ENCODE data around the gene RNF125. TPM values are rescaled to one million over a fixed set of nuclear protein-coding genes. Genes with fewer than 3 reads are reported as not detected.

RNF125 gene
- total and polyA plus RNA-seq, 2 donors (not counting 1 experiment from before 2014, with no cell fraction given) = 5.6 to 7.7 TPM

DNA sequence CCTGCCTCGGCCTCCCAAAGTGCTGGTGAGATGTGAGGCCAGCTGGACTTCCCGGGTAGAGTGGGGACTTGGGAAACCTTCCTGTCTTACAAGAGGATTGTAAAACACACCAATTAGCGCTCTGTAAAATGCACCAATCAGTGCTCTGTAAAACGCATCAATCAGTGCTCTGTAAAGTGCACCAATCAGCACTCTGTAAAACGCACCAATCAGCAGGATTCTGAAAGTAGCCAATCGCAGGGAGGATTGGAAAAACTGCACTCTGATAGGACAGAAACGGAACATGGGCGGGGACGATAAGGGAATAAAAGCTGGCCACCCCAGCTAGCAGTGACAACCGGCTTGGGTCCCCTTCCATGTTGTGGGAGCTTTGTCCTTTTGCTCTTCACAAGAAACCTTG, 19.0 kb downstream of the RNF125 start:
- intact Hi-C loops (cut with micrococcal nuclease) = no loop called here
- H3K4me3 Mint-ChIP-seq = no peak overlapping the region

More for the DNA sequence above, 19.0 kb downstream of the RNF125 start:
- Mint-ChIP-seq H3K27ac (no peak overlapping the region), H3K4me1 (peaks cover 27% of the 10 kb centered on the region), H3K9me3 (ENCODE audit: insufficient read depth) (no peaks in the 10 kb centered on the region), H3K27me3 (no peaks in the 10 kb centered on the region)
- Histone ChIP-seq H3K9me3 (ENCODE audit: control extremely low read depth in 1 of 3, control insufficient read depth in 2 of 3, insufficient read depth in 1 of 3, low read length in 2 of 3) (peaks cover 0 to 4% (median 0%) of the 10 kb centered on the region in 3 donors), H3K27me3 (replicated peaks in 1 of 4; ENCODE audit: control extremely low read depth in 1 of 4, control insufficient read depth in 3 of 4, insufficient read depth in 4 of 4, low read length in 3 of 4) (no peaks in the 10 kb centered on the region), H3K79me2 (ENCODE audit: control insufficient read depth, insufficient read depth, low read length) (peaks cover 4% of the 10 kb centered on the region), H3K4me1 (ENCODE audit: control insufficient read depth in 2 of 2, insufficient read depth in 2 of 2, low read length in 2 of 2) (peaks cover 18 to 22% of the 10 kb centered on the region in 2 donors), H4K20me1 (ENCODE audit: control insufficient read depth, insufficient read depth, low read length, poor library complexity, severe bottlenecking) (peaks cover 11% of the 10 kb centered on the region), H3K36me3 (replicated peaks in 1 of 2; ENCODE audit: control extremely low read depth in 1 of 2, control insufficient read depth in 1 of 2, extremely low read depth in 1 of 2, insufficient read depth in 2 of 2, low read length in 1 of 2) (peaks cover 6 to 15% of the 10 kb centered on the region in 2 experiments), H3K9ac (ENCODE audit: low read length) (no peak overlapping the region), H3K27ac (ENCODE audit: low read length in 2 of 2) (no peak overlapping the region), H3K4me2 (replicated peaks; ENCODE audit: low read depth, low read length, poor library complexity, severe bottlenecking) (no peak overlapping the region), H2AFZ (ENCODE audit: insufficient read depth, low read depth, low read length, poor library complexity, severe bottlenecking) (no peak overlapping the region), H3K4me3 (ENCODE audit: control extremely low read depth in 1 of 5, extremely low read depth in 1 of 5, insufficient read depth in 1 of 5, low read depth in 2 of 5, low read length in 4 of 5) (no peak overlapping the region)
- over 99% methylated on average over 10 of the region's 10 CpGs for WGBS (ENCODE audit: insufficient coverage)
- TF ChIP-seq EZH2 (IDR thresholded peaks at IDR 0.05; ENCODE audit: borderline replicate concordance, insufficient read depth, low read depth, low read length, poor library complexity, severe bottlenecking) (no peak), CTCF (IDR thresholded peaks at IDR 0.05) (no peak)
- POLR2A ChIA-PET = no interaction called here
- CTCF ChIA-PET = interaction anchor here (0.6 kb wide), 1 partner anchor 22 kb away, joined by 3 read pairs; no protein-coding TSS in a partner anchor
- DNase-seq = no peak
- no peak for ATAC-seq (ENCODE audit: low read depth)

Data from B cell (primary cell).